HepG2 (cell line): ENCODE data around the gene LDLR. TPM values are rescaled to one million over a fixed set of nuclear protein-coding genes. Genes with fewer than 3 reads are reported as not detected.

ENCODE experiments used
- CBFB ChIP-seq: sonication (generic); formaldehyde crosslinking; IDR thresholded peaks from 2 replicates; pipeline ENCODE4 v1.4.0; 2020; ENCODE audit warnings: missing genetic modification reagents
- GABPA ChIP-seq, 2 experiments: IDR thresholded peaks; 2 replicates each; pipeline ENCODE4 v1.6.1; 2011 to 2016; ENCODE audit warnings: low read depth in 2 of 2, low read length in 1 of 2, missing biosample characterization in 1 of 2, missing genetic modification characterization in 1 of 2
- HCFC1 ChIP-seq: fragments of 150-350 bp; IDR thresholded peaks from 2 replicates; pipeline ENCODE4 v1.6.1; 2014; ENCODE audit warnings: low read depth, low read length
- KAT8 ChIP-seq: IDR thresholded peaks from 2 replicates; pipeline ENCODE4 v1.6.1; 2016; ENCODE audit warnings: missing genetic modification reagents, missing compliant biosample characterization
- MAF1 ChIP-seq: sonication (generic); formaldehyde crosslinking; IDR thresholded peaks from 2 replicates; pipeline ENCODE4 v1.5.0; 2020; ENCODE audit warnings: missing genetic modification reagents, borderline replicate concordance
- MAFF ChIP-seq: IDR thresholded peaks from 2 replicates; pipeline ENCODE4 v1.6.1; 2011; ENCODE audit warnings: low read depth, low read length, improper control_type of control experiment
- MEF2D ChIP-seq: sonication (generic); formaldehyde crosslinking; IDR thresholded peaks from 2 replicates; pipeline ENCODE4 v1.5.1; 2020; ENCODE audit warnings: mild to moderate bottlenecking, missing genetic modification reagents
- YEATS2 ChIP-seq: sonication (generic); formaldehyde crosslinking; IDR thresholded peaks from 2 replicates; pipeline ENCODE4 v1.4.0; 2020; ENCODE audit warnings: missing genetic modification reagents, borderline replicate concordance
- ZBTB20 ChIP-seq: sonication (generic); formaldehyde crosslinking; IDR thresholded peaks from 2 replicates; pipeline ENCODE4 v1.8.1; 2023; ENCODE audit warnings: missing genetic modification reagents, low read depth, mild to moderate bottlenecking, borderline replicate concordance
- ZNF614 ChIP-seq: IDR thresholded peaks from 2 replicates; pipeline ENCODE4 v1.6.1; 2018; ENCODE audit warnings: missing biosample characterization, missing genetic modification reagents, inconsistent platforms, borderline replicate concordance
- ZNF746 ChIP-seq: sonication (generic); formaldehyde crosslinking; IDR thresholded peaks from 2 replicates; pipeline ENCODE4 v1.8.0; 2022; ENCODE audit warnings: mild to moderate bottlenecking, missing genetic modification reagents
- ZNF776 ChIP-seq: sonication (generic); formaldehyde crosslinking; IDR thresholded peaks from 2 replicates; pipeline ENCODE4 v1.4.0; 2020; ENCODE audit warnings: mild to moderate bottlenecking, missing genetic modification reagents
- polyA plus RNA-seq, 8 experiments: library from polyadenylated mRNA; depleted of rRNA in 3 of 8; stranded (reverse) in 7 of 8; unstranded in 1 of 8; fragments of >200 nt; fragmentation: Illumina TruSeq in 4 of 8; extraction: Trizol in 4 of 8; gene quantifications; 2 replicates each; pipeline versions ENCODE4 v1.2.1 to v1.2.3, GENCODE V29; 2011 to 2016; ENCODE audit warnings: low read depth in 4 of 8, missing spikeins in 1 of 8, mixed read lengths in 1 of 8; ENCODE audit not compliant: insufficient read depth in 1 of 8
- total RNA-seq, 5 experiments: library from RNA; depleted of rRNA; stranded (reverse); fragments of >200 nt; fragmentation: Illumina TruSeq; extraction: Trizol; gene quantifications; 2 replicates each; pipeline ENCODE4 v1.2.3, GENCODE V29; 2016; ENCODE audit warnings: low read depth in 1 of 5
- TF ChIP-seq, protein P1 (sequence below), 2 experiments: sonication (generic) in 1 of 2; formaldehyde crosslinking in 1 of 2; IDR thresholded peaks; 2 replicates each; pipeline versions ENCODE4 v1.6.1 to v1.9.0; 2014 to 2022; ENCODE audit warnings: antibody characterized with exemption in 1 of 2, borderline replicate concordance in 1 of 2, inconsistent platforms in 1 of 2, low read depth in 1 of 2, missing genetic modification reagents in 1 of 2
- TF ChIP-seq, protein P2 (sequence below): sonication (generic); formaldehyde crosslinking; IDR thresholded peaks from 2 replicates; pipeline ENCODE4 v1.4.0; 2020; ENCODE audit warnings: missing genetic modification reagents
- TF ChIP-seq, protein P3 (sequence below): sonication (generic); formaldehyde crosslinking; IDR thresholded peaks from 2 replicates; pipeline ENCODE4 v1.5.1; 2020; ENCODE audit warnings: missing genetic modification reagents, mild to moderate bottlenecking, borderline replicate concordance
- TF ChIP-seq, protein P4 (sequence below): sonication (generic); formaldehyde crosslinking; conservative IDR thresholded peaks from 2 replicates; pipeline ENCODE4 v1.8.0; 2022; ENCODE audit warnings: mild to moderate bottlenecking, moderate library complexity, missing genetic modification reagents

The LDLR gene
- total and polyA plus RNA-seq, 2 of the 13 experiments (the other 11 are each of a cell fraction or from before 2014, with no cell fraction given), result 51.6 to 92.5 TPM

DNA sequence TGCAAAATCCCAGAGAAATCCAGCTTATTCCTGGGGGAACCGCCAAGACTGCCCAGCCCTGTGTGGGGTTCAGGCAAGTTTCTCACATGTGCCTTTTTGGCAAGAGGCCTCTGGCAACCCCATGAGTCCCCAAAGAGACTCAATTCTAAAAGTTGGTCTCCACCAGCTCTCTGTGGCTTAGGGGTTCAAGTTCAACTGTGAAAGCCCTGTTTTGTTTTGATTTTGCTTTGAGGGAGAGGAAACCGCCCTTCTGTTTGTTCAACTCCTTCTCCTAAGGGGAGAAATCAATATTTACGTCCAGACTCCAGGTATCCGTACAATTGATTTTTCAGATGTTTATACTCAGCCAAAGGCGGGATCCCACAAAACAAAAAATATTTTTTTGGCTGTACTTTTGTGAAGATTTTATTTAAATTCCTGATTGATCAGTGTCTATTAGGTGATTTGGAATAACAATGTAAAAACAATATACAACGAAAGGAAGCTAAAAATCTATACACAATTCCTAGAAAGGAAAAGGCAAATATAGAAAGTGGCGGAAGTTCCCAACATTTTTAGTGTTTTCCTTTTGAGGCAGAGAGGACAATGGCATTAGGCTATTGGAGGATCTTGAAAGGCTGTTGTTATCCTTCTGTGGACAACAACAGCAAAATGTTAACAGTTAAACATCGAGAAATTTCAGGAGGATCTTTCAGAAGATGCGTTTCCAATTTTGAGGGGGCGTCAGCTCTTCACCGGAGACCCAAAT lies 583 bp upstream of the LDLR start (continued):
- TF ChIP-seq, protein P1, sequence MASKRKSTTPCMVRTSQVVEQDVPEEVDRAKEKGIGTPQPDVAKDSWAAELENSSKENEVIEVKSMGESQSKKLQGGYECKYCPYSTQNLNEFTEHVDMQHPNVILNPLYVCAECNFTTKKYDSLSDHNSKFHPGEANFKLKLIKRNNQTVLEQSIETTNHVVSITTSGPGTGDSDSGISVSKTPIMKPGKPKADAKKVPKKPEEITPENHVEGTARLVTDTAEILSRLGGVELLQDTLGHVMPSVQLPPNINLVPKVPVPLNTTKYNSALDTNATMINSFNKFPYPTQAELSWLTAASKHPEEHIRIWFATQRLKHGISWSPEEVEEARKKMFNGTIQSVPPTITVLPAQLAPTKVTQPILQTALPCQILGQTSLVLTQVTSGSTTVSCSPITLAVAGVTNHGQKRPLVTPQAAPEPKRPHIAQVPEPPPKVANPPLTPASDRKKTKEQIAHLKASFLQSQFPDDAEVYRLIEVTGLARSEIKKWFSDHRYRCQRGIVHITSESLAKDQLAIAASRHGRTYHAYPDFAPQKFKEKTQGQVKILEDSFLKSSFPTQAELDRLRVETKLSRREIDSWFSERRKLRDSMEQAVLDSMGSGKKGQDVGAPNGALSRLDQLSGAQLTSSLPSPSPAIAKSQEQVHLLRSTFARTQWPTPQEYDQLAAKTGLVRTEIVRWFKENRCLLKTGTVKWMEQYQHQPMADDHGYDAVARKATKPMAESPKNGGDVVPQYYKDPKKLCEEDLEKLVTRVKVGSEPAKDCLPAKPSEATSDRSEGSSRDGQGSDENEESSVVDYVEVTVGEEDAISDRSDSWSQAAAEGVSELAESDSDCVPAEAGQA (IDR thresholded peaks at IDR 0.05; ENCODE audit: low read depth), result no peak
- TF ChIP-seq, protein P1 (CRISPR knock-in tag; IDR thresholded peaks at IDR 0.05; ENCODE audit: borderline replicate concordance), result no peak
- peak; percentile 78; the same call in 1 of the 2 replicates for TF ChIP-seq MEF2D
- no peak for TF ChIP-seq HCFC1
- TF ChIP-seq, protein P2, sequence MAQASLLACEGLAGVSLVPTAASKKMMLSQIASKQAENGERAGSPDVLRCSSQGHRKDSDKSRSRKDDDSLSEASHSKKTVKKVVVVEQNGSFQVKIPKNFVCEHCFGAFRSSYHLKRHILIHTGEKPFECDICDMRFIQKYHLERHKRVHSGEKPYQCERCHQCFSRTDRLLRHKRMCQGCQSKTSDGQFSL (CRISPR knock-in tag), result no peak
- TF ChIP-seq, protein P3, sequence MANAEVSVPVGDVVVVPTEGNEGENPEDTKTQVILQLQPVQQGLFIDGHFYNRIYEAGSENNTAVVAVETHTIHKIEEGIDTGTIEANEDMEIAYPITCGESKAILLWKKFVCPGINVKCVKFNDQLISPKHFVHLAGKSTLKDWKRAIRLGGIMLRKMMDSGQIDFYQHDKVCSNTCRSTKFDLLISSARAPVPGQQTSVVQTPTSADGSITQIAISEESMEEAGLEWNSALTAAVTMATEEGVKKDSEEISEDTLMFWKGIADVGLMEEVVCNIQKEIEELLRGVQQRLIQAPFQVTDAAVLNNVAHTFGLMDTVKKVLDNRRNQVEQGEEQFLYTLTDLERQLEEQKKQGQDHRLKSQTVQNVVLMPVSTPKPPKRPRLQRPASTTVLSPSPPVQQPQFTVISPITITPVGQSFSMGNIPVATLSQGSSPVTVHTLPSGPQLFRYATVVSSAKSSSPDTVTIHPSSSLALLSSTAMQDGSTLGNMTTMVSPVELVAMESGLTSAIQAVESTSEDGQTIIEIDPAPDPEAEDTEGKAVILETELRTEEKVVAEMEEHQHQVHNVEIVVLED (CRISPR knock-in tag), result peak; percentile 24; the same call in 1 of the 2 replicates
- no peak for TF ChIP-seq MAF1 (CRISPR knock-in tag)
- TF ChIP-seq GABPA (IDR thresholded peaks at IDR 0.05; ENCODE audit: low read depth, low read length), result no peak
- TF ChIP-seq GABPA (CRISPR knock-in tag; IDR thresholded peaks at IDR 0.05; ENCODE audit: low read depth), result peak; percentile 46; the same call in 1 of the 2 replicates
- no peak for TF ChIP-seq ZNF776
- peak; percentile 4; the same call in 1 of the 2 replicates for TF ChIP-seq ZNF614 (CRISPR knock-in tag)
- TF ChIP-seq MAFF, result no peak
- TF ChIP-seq, protein P4, sequence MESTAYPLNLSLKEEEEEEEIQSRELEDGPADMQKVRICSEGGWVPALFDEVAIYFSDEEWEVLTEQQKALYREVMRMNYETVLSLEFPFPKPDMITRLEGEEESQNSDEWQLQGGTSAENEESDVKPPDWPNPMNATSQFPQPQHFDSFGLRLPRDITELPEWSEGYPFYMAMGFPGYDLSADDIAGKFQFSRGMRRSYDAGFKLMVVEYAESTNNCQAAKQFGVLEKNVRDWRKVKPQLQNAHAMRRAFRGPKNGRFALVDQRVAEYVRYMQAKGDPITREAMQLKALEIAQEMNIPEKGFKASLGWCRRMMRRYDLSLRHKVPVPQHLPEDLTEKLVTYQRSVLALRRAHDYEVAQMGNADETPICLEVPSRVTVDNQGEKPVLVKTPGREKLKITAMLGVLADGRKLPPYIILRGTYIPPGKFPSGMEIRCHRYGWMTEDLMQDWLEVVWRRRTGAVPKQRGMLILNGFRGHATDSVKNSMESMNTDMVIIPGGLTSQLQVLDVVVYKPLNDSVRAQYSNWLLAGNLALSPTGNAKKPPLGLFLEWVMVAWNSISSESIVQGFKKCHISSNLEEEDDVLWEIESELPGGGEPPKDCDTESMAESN (CRISPR knock-in tag), result no peak
- no peak for TF ChIP-seq CBFB (CRISPR knock-in tag)
- peak; percentile 38; the same call in 1 of the 2 replicates for TF ChIP-seq KAT8 (CRISPR knock-in tag)
- peak; percentile 18; the same call in 1 of the 2 replicates for TF ChIP-seq YEATS2 (CRISPR knock-in tag)
- no peak for TF ChIP-seq ZBTB20 (CRISPR knock-in tag)
- TF ChIP-seq ZNF746 (CRISPR knock-in tag), result no peak
